Stomach (tissue), 4 donors: ENCODE data around the gene EGFL6.

ENCODE experiments used
- POLR2AphosphoS5 ChIP-seq, 3 donors: sonication (generic); formaldehyde crosslinking; IDR thresholded peaks; one replicate each; pipeline ENCODE4 v1.6.1; 2016; ENCODE audit warnings: antibody characterized with exemption in 3 of 3
- TF ChIP-seq, protein P1 (sequence below), 7 experiments: fragments of 450-650 bp in 4 of 7; fragments of 200-600 bp in 3 of 7; sonication (generic) in 3 of 7; IDR thresholded peaks; one replicate each; pipeline ENCODE4 v1.5.1; 2016 to 2019; ENCODE audit warnings: antibody characterized with exemption in 7 of 7, control low read depth in 2 of 7, mild to moderate bottlenecking in 1 of 7

DNA sequence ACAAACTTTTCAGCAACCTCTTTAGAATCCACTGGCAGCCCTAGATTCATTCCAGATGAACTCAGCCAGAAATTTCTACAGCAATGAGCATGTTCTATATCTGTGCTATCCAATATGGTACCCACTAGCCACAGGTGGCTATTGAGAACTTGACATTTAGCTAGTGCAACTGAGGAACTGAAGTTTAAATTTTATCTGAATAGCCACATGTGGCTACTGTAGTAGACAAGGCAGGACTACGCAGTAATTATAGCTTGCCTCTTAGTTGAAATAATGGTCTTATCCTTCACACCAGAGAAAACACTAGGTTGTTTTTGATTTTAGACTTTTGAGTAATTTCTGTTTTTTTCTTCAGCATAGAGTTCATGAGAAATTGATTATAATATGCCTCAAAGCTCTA, 80.9 kb downstream of the EGFL6 start:
- TF ChIP-seq, protein P1, sequence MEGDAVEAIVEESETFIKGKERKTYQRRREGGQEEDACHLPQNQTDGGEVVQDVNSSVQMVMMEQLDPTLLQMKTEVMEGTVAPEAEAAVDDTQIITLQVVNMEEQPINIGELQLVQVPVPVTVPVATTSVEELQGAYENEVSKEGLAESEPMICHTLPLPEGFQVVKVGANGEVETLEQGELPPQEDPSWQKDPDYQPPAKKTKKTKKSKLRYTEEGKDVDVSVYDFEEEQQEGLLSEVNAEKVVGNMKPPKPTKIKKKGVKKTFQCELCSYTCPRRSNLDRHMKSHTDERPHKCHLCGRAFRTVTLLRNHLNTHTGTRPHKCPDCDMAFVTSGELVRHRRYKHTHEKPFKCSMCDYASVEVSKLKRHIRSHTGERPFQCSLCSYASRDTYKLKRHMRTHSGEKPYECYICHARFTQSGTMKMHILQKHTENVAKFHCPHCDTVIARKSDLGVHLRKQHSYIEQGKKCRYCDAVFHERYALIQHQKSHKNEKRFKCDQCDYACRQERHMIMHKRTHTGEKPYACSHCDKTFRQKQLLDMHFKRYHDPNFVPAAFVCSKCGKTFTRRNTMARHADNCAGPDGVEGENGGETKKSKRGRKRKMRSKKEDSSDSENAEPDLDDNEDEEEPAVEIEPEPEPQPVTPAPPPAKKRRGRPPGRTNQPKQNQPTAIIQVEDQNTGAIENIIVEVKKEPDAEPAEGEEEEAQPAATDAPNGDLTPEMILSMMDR (IDR thresholded peaks at IDR 0.05) = no peak
- no peak for TF ChIP-seq POLR2AphosphoS5 (IDR thresholded peaks at IDR 0.05)
